Kidney glomerular epithelial cell (primary cell): ENCODE measurements around the gene UBE4A.
"Not testable (repeated sequence)": the region's sequence is repeated elsewhere in the genome, so short reads cannot be mapped to it uniquely, and the experiment has no call there.

ENCODE experiments used
- DNase-seq: peaks from one replicate; lab custom pipeline; 2025; lab: John Stamatoyannopoulos, UW

Gene UBE4A

DNA sequence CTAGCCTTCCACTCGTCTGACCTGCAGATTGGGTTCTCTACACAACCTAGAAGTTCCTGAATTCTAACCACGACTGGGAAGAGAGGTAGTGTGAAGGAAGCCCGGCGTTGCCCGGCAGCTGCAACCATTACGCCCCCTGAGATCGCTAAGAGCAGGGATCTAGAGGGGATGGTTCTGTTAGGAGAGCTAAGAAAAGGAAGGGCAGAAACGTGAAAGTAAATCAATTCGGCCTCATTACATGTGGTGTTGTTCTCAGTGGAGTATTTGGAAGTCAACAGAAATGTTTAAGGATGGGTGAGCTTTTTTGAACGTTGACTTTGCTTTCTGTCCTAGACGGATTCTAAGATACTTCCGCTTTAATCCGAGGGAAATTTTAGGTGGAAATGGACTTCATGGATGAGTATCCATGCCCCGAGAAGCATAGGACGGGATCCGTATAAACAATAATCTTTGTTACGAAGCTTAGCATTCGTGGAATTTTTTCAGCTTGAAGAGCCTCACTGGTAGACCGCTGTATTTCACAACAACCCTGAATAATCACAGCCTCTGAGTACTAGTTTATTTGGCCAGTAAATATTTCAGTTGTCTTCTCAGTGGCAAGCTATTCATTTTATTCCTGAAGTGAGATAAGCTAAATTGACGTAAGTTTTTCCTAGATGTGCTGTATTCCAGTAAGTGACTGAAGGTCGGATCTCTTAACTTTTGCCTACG lies 42.6 kb downstream of the UBE4A start:
- peak; percentile 61 for DNase-seq

DNA sequence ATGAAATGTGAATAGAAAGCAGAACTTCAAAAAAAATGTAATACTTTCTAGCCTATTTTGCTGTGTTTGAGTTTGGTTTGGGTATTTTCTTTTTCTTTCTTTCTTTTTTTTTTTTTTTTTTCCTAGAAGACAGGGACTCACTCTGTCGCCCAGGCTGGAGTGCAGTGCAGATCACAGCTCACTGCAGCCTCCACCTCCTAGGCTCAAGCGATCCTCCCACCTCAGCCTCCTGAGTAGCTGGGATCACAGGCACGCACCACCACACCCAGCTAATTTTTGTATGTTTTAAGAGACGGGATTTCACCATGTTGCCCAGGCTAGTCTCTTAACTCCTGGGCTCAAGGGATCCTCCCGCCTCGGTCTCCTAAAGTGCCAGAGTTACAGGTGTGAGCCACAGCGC lies 43.2 kb downstream of the UBE4A start:
- DNase-seq, result not testable (repeated sequence)

DNA sequence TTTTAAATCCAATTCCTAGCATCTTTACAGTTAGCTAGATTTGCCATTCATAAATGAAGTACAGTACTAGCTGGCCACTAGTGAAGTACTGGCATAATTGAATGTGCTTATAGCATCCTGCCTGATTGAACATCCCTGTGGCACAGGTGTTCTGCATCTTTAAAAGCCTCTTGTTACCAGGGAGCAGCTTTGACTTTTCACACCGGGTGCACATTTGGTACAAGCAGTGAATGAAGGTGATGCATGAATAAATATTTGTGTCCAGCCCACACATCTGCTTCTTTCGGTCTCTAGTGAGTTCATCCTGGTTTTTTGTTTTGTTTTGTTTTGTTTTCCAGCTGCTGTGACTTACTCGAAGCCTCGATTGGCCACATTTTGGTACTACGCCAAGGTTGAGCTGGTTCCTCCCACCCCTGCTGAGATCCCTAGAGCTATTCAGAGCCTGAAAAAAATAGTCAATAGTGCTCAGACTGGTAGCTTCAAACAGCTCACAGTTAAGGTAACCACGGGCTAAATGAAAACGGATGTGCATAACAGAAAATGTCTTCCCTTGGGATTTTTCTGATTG lies 47.3 kb downstream of the UBE4A start:
- no peak for DNase-seq

DNA sequence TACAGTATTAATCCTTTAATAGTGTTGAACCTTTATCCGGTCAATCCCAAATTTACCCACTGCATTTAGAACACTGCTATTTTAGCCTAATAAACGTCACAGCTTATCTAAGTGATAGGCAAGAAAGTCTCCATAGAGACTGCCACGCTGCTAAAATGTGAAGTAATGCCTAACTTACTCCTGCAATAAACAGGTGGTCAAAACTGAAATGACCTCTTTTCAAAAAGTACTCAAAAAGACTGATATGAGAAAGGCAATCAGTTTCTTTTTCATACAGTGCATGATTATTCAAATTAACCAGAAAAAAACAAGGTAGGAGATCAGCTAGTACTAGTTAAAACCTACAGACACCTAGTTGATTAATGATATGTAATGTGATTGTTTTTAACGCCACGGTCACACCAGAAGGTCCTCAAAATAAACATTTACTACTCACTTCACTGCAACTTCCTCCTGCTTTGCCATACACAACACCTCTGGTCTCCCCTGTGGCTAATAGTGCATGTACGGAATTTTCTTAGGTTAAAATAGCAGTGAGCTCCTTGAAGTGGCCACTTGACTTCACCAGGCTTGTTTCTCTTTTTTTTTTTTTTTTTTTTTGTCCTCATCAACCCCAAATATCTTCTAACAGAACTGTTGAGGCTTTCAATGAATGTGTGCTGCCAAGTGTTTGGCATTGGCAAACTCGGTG lies 50.8 kb downstream of the UBE4A start:
- no peak for DNase-seq

DNA sequence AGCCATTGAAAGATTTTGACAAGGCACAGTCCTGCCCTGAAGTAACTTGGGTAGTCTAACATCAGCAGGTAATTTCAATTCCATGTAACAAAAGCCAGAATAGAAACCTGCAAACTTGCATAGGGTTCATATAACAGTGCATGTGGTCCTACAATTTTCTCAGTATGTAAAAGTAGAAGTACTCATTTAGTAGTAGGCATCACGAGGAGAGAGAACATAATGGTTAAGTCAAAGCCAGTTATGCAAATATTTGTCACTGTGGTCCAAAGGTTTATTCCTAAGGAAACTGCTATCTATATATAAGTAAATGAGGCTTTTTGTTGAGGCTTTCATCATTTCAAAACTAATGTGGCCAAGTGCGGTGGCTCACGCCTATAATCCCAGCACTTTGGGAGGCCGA lies 52.1 kb downstream of the UBE4A start:
- no peak for DNase-seq

DNA sequence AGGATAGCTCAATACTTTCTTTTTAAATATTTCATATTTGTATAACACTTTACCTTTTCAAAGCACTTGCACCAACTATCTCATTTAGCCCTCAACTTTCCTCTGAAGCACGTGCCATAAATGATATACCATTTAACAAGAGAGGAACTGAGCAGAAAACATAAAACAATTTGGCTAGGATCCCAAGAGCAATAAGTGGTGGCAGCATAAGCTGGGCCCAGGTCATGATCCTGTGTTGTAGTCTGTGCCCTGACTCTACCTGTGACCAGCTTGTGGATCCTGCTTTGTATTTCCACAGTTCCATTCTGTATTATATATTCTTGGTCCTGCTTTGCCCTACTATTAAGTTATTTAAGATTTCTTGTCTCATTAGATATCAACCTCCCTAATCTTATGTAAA lies 53.5 kb downstream of the UBE4A start:
- no peak for DNase-seq

DNA sequence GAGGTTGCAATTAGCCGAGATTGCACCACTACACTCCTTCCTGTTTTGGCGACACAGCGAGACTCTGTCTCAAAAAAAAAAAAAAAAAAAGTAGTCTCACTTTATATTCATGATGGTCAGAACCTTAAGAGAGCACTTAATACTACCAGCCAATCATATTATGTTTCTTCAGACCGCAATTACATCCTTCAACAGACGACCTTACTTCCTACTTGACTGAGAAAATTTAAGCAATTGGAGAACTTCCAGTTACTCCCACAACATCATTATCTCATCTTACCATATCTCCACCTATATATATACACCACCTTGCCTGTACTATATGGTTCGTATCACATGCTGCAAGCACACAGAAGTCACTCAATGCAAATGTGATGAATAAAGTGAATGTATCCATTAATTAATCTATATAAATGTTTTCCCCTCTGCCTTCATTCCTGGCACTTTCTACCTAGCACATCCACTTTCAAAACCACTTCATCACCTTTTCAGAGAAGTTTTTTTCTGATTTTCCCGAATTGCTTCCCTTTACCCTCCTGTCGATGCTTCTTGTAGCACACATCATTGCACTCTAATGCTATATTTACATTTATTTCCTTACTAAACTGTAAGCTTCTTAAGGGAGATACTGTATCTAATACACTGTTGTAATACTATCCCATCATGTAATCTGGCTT lies 55.8 kb downstream of the UBE4A start:
- no peak for DNase-seq

DNA sequence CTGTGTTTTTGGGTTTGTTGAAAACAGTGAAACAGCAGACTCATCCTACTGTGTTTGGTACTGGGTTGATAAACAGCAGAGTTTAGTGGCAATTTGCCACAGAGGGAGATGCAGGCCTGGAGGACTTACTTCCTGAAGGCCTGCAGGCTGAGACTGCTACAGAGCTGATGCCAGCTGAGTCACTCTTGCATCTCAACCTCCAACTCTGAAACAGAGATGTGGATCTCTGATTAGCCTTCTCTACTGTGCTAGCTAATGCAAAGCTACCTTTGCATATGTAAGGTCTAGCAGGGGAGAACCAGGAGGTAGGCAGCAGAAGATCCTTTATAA lies 56.3 kb downstream of the UBE4A start:
- peak; percentile 61 for DNase-seq

DNA sequence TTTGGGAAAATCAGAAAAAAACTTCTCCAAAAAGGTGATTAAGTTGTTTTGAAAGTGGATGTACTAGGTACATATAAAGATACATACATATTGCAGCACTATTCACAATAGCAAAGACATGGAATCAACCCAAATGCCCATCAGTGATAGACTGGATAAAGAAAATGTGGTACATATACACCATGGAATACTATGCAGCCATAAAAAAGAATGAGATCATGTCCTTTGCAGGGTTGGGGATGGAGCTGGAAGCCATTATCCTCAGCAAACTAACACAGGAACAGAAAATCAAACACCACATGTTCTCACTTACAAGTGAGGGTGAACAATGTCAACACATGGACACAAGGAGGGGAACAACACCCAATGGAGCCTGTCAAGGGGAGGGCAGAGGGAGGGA lies 57.5 kb downstream of the UBE4A start:
- DNase-seq, result not testable (repeated sequence)

DNA sequence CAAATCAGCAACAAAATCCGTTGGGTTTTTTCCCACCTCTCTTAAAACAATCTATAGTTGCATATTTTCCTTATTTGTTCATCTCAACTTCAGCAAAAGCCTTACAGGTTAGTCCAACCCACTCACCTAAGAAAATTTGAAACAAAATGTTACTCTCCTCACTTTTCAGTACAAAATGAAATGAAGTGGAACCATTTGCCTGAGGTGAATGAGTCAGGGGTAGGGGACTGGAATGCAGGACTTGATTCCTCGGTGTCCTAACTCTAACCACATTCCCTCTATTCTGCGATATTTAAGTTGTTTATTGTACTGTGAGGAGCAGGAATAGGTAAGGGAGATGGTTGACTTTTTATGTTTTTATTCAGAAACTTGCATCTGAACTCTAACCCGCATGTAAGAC lies 58.4 kb downstream of the UBE4A start:
- peak; percentile 54 for DNase-seq

DNA sequence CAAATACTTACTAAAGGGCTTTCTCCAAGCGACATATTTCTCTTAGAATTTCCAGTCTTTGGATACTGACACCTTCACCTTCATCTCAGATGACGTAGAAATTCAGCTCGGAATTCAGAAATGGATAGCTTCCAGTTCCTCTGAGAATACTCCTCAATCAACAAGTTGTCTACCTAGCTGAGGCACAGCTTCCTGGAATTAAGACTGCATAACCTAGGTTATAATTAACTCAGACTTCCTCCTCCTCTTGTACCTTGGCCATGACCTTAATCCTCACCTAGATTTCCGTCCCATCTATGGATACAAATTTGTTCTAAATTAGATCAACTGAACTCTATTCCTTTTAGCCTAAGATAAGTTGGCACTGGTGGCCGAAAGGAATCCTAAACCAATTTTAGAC lies 59.4 kb downstream of the UBE4A start:
- DNase-seq, result peak; percentile 19

DNA sequence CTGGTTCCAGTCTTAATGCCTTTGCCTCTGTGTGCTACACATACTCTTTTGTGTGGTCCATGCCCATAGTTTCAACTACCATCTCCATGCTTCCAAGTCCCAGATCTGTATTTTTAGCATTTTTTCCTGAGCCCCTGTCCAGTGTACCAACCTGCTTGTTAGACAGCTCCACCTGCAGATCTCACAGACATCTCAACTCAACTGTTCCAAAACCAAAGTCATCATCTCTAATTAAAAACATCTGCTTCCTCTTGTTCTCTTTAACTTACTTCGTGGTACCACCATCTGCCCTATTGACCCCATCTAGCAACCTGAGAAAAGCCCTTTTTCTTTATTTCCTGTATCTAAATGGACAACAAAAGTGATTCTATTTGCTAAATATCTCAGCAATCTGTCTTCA lies 68.3 kb downstream of the UBE4A start:
- DNase-seq, result no peak

DNA sequence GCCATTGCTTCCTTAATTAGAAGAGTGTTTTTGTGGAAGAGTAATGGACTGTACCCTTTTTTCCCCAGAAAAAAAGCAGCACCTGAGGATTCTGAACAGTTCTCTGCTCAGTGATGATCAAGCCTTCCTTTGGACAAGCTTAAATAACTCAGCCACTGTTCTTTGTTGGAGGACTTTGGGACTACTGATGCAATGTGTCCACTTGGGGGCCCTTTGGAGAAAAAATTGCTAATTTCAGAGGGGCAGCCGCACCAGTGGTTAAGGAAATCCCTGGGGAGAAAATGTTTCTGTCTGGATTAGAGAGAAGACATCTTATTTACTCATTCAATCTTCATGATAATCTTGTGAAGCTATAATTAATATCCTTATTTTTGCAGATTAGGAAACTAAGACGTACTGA lies 71.6 kb downstream of the UBE4A start:
- DNase-seq, result no peak

DNA sequence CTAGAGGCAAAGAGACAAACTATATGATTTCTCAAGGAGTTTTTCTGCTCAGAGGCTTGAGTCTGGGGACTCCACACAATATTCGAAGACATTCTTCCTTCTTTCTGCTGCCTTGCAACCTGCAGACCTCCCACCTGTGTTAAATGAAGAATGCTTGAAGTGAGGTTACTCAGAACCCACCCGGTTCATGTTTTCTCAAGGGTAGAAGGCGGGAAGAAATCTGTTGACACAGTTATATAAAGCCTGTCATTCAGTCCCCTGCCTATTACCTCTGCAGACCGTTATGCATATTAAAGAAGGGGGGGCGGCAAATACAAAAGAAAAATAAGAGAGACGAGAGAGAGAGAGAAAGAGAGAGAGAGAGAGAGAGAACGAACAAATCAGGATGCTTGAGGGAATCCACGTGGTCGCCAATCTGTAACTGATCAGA lies 74.7 kb downstream of the UBE4A start:
- DNase-seq, result no peak

DNA sequence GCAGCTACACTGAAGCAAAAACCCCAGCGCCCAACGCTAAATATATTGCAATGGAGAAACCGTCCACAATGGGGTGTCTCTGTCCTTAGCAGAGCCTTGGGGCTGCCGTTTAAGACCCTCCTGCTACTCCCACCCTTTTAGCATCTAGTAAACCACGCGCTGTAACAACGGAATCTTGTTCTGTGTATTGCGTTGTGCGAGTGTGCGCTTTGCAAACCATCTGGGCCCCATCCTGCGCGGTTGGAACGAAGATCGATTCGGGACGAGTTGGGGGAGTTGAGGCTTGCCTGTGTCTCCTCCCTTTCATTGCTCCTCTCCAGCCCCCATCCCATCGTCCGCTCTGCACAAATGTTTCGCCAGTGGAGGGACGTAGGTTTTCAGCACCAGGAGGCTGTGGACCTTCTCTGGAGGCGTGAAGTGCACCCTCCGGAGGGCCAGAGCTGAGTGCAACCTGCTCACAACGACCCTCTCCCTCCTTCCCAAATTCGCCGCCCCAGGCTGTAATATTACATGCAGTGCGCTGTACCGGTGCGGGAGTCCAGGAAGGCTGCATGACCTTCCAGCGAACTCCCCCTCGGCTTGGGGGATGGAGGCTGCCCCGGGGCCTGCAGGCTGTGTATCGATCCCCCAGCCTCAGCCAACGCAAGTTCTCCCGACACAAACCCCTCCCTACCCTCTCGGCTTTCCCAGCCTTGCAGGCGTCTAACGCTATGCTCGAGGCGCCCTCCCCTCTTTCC lies 75.3 kb downstream of the UBE4A start:
- peak; percentile 14 for DNase-seq

DNA sequence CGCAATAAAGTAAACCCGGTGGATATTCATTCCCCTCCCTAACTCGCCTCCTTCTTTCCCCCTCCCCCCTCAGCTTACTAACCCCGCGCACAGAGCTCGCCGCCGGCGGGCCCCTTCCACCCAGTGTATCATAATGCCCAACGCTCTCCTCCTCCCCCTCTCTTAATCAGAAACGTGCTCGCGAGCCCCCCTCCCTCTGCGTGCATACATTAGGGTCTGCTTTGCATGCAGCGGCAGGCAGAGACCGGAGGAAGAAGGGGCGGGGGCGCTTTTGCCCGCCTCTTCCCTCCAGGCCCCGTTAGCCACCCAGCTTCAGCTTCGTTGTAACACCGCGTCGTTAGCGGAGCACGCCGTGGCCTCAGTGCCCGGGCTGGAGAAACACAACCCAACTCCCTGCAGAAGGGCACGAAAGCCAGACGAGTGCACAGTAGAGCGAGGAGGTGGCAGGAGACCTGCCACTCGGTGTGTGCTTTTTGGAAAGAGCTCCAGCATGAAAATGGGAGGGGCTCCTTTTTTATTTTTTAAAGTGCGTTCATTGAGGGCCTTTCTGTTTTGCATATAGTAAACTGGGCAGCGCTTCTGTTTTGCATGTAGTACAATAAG lies 76.0 kb downstream of the UBE4A start:
- no peak for DNase-seq

DNA sequence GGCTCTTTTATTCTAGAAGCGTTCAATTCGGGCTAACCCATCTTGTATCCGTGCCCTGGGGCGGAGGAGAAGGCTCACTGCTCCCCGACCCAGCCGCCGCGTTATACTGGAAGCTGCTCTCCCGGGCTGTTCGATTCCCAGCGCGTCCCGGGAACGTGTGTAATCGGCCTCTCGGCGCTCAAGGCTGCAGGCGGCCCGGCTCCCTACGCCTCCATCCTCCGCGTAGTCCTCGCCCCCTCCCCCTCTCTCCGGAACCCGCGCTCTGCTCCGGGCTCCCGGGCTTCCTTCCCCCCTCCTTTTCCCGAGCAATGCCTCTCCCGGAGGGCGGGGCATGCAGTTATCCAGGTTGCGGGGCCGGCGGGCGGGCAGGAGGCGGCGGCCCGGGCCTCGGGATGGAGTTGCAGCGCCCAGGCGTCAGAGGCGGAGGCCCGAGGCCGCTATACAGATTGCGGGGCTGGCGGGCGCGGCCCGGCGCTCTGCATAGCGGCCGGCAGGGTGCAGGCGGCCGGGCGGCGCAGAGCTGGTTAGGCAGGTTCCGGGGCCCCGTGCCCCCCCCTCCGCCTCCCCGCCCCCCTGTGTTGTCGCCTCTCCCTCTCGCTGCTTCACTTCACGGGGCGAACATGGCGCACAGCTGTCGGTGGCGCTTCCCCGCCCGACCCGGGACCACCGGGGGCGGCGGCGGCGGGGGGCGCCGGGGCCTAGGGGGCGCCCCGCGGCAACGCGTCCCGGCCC lies 76.7 kb downstream of the UBE4A start, which contains the start of gene KMT2A:
TSS of gene KMT2A (plus strand) at position 600 of the 732 bp plus-strand sequence. CDS start at position 621, 21 bp downstream.
- DNase-seq, result peak; percentile 93

DNA sequence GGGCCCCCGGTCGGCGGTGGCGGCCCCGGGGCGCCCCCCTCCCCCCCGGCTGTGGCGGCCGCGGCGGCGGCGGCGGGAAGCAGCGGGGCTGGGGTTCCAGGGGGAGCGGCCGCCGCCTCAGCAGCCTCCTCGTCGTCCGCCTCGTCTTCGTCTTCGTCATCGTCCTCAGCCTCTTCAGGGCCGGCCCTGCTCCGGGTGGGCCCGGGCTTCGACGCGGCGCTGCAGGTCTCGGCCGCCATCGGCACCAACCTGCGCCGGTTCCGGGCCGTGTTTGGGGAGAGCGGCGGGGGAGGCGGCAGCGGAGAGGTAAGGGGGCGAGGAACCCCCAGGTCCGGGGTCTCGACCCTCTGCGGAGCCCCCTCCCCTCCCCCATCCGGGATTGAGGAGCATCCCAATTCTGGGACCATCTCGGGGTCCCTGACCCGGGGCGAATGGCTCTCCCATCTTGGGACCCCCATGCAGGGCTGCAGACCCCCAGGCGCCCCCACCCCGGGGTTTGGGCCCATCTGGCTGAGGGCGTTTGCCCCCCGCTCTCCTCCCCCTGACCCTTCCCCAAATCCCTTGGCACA lies 77.3 kb downstream of the UBE4A start:
- no peak for DNase-seq

DNA sequence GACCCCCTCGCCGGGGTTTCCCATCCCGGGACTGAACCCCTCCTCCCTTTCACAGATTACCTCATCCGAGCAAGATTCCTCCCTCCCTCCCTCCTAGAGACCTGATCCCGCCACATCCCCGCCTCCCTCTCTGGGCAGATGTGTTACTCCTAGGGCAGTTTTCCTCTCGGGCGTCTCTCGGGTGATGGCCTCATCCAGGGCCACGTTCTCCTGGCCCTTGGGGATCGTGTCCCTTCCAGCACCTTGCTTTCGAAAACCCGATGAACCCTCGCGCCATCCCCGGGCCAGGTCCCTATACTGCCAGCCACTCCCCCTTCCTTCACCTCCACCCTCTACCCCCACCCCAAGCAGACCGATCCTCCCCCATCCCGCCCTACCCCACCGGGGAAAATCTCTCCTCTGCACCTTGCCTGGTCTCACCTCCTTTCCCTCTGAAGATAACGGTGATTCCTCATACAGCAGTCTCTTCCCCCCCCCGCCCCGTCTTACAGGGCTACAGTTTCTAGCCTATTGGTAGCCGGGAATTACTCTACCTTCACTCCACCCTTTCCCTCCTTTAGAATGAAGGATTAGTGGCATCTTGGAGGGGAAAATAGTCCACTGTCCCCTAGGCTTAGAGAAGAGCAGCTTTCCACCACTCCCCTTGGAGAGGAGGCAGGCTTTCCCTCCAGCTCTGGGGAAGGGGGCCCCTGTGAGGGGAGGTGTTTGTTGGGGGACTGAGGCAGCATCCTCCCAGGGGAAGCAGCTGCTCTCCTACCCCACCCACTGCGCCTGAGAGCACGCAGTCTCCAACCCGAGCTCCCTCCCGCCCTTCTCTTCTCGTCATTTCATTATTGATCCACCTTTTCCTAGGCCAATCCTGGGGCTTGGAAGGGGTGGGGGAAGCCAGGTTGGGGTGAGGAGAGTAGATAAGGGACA lies 78.1 kb downstream of the UBE4A start:
- peak; percentile 24 for DNase-seq
